Stimulated activated CD8-positive, alpha-beta memory T cell treated with anti-CD3 and anti-CD28 coated beads, Interleukin-15, amount 100 ng/mL, for 4 hours (primary cell): ENCODE results near the gene GZMM.

Source experiments
- DNase-seq, 2 donors: peaks; one replicate each; pipeline ENCODE4 v3.0.0-alpha.2; 2020; ENCODE audit warnings: low read depth in 2 of 2

Gene GZMM

DNA sequence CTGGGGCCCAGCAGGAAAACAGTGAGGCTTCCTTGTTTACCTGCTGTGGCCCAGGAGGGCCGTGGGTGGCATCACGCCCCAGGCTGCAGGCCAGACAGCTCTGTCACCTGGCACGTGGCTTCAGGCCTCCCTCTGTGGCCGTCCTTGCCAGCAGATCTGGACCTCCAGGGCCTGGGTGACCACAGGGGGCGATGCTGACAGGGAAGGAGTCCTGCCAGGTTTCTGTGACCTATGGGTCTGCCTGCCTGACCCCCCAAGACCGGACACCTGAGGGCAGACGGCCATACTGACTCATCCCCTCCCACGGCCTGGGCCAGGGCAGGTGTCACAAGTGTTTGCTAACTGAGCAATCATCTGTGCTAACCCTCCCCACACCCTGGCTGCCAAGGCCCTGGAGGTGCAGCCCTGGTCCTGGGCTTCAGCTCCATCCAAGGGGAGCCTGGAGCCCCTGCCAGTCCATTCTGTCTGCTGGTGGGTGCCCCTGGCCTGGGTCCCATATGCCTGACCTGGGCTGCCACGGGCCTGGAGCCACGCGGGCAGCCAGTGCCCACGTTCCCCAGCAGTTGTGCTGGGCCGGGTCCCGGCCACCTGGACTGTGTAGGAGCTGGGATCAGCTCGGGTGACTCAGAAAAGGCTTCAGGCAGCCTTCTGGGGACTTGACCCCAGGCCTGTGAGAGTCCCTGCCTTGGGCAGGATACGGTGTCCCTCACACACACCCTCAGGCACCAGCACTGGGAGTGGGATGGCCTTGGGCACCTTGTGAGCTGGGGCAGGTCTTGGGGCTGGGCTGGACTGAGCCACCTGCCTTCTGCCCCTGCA is 8.6 kb upstream of the GZMM start:
- no peak for DNase-seq

DNA sequence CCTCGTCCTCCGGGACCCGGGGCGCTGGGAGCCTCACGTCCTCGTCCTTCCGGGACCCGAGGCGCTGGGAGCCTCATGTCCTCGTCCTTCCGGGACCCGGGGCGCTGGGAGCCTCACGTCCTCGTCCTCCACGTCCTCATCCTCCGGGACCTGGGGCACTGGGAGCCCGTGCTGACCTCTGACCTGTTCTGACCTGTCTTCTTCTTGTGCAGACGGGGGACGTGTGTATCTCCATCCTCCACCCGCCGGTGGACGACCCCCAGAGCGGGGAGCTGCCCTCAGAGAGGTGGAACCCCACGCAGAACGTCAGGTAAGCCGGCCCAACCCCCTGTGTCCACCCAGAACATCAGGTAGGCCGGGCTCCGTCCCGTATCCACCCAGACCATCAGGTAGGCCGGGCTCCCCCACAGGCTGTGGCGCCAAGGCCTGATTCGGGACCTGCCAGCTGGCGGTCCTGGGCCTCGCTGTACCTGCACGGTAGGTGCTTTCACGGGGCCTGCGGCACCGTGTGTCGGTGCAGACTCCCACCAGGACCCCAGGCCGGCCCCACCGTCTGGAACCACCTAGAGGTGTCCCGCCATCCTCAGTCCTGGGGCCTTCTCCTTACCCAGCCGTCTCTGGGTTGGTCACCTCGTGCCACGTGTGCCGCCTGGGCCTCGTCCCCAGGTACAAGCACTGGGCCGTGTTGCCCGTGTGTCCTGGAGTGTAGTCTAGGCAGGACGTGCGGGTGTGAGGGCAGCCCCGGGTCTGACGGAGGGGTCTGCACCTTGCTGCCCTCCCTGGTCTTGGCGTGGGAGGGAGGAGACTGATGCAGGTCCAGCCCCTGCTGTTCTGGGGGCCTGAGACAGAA is 7.6 kb upstream of the GZMM start:
- DNase-seq, result no peak

DNA sequence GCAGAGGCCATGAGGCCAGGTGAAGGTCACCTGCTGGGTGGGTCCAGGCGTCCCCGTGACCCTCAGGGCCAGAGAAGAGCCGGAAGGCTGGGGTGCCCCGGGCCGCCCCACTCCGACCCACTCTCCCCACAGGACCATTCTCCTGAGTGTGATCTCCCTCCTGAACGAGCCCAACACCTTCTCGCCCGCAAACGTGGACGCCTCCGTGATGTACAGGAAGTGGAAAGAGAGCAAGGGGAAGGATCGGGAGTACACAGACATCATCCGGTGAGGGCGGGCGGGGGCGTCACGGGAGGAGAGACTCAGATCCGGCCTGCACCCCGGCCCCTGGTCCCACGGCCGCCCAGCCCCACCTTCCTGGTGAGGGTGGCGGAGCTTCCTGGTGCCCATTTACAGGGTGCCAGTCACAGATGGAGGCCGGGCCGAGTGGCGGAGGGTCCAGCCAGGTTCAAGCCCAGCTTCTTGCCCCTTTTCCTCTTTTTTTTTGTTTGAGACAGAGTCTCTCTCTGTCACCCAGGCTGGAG is 6.9 kb upstream of the GZMM start:
- no peak for DNase-seq

GRCh38 chr19:538641-539428 is 5.0 kb upstream of the GZMM start:
- DNase-seq, result no peak

GRCh38 chr19:539429-540030 is 4.3 kb upstream of the GZMM start:
- DNase-seq, result no peak

DNA sequence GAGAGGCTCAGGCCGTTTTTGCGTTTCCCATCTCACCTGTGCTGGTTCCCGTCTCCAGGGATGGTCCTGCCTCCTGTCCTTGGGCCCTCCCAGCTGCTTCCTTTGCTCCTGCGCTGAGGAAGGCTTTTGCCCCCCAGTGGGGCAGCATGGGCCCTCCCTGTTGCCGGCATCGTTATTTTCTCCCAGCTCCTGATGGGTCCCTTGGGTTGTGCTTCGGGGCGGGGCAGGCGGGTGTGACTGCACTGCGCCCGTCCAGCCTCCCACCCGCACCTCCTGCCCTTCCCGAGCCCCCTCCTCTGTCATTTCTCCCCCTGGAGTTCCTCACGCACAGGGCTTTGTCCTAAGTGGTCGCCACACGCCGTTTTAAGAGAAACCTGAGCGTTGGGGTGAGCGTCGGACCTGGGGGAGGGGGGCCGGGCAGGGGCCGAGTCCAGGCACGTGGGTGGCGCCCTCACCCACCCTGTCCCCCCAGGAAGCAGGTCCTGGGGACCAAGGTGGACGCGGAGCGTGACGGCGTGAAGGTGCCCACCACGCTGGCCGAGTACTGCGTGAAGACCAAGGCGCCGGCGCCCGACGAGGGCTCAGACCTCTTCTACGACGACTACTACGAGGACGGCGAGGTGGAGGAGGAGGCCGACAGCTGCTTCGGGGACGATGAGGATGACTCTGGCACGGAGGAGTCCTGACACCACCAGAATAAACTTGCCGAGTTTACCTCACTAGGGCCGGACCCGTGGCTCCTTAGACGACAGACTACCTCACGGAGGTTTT is 2.8 kb upstream of the GZMM start:
- no peak for DNase-seq

DNA sequence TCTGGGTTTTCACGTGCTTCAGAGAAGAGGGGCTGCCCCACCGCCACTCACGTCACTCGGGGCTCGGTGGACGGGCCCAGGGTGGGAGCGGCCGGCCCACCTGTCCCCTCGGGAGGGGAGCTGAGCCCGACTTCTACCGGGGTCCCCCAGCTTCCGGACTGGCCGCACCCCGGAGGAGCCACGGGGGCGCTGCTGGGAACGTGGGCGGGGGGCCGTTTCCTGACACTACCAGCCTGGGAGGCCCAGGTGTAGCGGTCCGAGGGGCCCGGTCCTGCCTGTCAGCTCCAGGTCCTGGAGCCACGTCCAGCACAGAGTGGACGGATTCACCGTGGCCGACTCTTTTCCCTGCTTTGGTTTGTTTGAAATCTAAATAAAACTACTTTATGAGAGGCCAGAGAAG is 2.2 kb upstream of the GZMM start:
- no peak for DNase-seq

- no peak for DNase-seq
Measured at GRCh38 chr19:542173-542866, 1.5 kb upstream of the GZMM start.

DNA sequence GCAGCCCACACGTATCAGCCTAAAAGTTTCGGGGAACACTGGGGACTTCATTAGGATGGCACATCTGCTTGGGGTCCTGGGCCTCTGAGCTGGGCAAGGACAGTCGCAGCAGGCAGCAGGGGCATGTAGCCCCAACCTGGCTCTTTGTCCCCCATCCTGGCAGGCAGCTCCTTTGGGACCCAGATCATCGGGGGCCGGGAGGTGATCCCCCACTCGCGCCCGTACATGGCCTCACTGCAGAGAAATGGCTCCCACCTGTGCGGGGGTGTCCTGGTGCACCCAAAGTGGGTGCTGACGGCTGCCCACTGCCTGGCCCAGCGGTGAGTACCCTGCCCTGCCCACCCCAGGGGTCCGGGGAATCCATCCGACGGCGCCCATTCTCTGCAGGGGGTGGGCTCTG is 3.3 kb downstream of the GZMM start:
- no peak for DNase-seq

GRCh38 chr19:547836-548720 is 4.2 kb downstream of the GZMM start:
- no peak for DNase-seq

GRCh38 chr19:548886-549830 is 5.3 kb downstream of the GZMM start:
- no peak for DNase-seq

- no peak for DNase-seq
Measured at GRCh38 chr19:554817-555216, 11.0 kb downstream of the GZMM start.

GRCh38 chr19:555474-555808 is 11.6 kb downstream of the GZMM start:
- no peak for DNase-seq

DNA sequence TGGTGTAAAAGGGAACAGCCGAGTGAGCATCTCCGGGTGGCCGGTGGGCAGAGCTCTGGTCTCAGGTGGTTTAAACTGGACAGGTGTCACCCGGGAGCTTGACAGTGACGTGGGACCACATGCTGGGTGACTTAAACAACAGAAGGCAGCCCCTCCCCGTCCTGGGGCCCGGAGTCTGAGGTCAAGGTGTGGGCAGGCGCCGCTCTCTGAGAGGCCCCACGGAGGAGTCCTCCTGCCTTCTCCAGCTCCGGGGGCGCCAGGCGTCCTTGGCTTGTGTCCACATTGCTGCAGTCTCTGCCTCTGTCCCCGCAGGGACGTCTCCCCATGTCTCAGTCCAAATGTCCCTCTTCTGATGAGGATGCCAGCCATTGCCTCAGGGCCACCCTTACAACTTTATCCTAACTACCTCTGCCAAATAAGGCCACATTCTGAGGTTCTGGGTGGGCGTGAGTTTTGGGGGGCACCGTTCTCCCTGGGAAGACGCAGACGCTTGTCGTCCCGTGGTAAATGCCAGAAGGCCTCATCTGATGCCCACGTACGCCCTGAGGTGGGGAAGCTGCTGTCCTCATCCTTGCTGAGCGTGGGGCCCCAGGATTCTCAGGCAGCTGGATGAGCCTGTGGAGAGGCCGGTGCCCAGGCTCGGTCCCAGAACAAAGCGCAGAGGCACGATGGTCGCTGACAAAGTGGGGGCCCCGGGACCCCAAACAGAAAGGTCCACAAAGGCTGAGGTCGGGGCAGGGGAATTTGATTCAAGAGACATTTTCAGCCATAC is 12.9 kb downstream of the GZMM start:
- DNase-seq, result no peak

DNA sequence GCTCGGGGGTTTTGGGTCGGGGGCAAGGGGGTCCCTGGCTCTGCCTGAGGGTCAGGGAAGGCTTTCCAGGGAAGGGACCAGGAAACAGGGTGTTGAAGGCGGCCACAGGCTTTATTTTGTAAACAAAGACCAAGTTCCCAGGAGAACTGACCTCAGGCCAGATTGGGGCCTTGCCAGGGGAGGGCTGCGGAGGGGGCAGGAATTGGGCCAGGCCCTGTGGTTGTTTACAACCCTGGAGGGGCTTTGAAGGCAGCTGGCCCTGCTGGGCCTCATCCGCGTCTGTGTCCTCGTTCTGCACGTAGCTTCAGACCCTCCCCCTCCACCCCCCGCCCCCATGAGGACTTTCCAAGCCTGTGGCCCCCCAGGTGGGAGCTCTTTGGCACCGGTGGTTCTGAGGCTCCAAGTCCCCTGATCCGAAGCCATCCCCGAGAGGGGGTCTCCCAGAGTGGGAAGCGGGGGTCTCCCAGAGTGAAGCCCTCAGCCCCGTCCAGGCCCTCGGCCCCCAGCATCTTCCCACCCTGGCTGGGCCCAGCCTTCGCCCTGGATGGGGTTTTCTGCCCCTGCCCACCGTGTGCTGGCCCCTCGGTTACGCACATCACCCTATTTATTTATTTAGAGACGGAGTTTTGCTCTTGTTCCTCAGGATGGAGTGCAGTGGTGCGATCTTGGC is 15.1 kb downstream of the GZMM start:
- DNase-seq, result no peak

DNA sequence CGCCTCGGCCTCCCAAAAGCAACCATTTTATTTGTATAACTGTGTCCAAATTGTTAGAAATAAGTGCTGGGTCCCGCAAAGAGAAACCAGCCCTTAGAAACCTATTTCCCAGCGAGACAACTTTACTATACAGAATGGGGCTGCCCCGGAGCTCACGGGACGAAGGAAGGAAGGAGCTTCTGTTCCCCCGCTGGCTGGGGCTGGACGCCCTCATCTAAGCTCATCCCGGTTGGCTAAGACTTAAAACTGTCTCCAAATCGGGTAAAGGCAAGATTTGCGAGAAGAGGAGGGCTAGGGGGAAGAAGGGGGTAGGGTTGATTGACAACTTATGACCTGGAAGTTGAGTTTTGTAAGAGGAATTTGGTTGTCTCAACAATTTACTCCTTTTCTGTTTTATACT is 16.3 kb downstream of the GZMM start:
- DNase-seq, result no peak

- DNase-seq, result no peak
Measured at GRCh38 chr19:566403-566802, 22.6 kb downstream of the GZMM start.
